NB4 (cell line): Measurements from ENCODE around the gene RBMS1.

ENCODE experiments used
- CTCF ChIP-seq: IDR thresholded peaks from one replicate; pipeline ENCODE4 v1.5.1; 2012; ENCODE audit warnings: low read depth, low read length
- MAX ChIP-seq: IDR thresholded peaks from 2 replicates; pipeline ENCODE4 v1.6.1; 2011; ENCODE audit warnings: low read depth, low read length
- MYC ChIP-seq: IDR thresholded peaks from 2 replicates; pipeline ENCODE4 v1.6.1; 2011; ENCODE audit warnings: low read depth, low read length
- POLR2A ChIP-seq: IDR thresholded peaks from 2 replicates; pipeline ENCODE4 v1.6.1; 2011; ENCODE audit warnings: mild to moderate bottlenecking; ENCODE audit not compliant: insufficient read length; ENCODE audit errors: extremely low read depth

- no peak for TF ChIP-seq MAX
- TF ChIP-seq CTCF: no peak
- TF ChIP-seq POLR2A: no peak
- TF ChIP-seq MYC: no peak
Measured at GRCh38 chr2:160354677-160355076, 138.9 kb downstream of the RBMS1 start.
